H1 (cell line): ENCODE data around the gene PRKAA1. TPM values are rescaled to one million over a fixed set of nuclear protein-coding genes. Genes with fewer than 3 reads are reported as not detected.

ENCODE experiments used
- ASH2L ChIP-seq: fragments of 200-600, 300-600 bp; sonication (generic); IDR thresholded peaks from one replicate; pipeline ENCODE4 v1.7.1; 2017; ENCODE audit warnings: low read length
- ATF2 ChIP-seq: IDR thresholded peaks from 2 replicates; pipeline ENCODE4 v1.6.1; 2012; ENCODE audit warnings: low read length, inconsistent platforms
- ATF3 ChIP-seq: IDR thresholded peaks from 2 replicates; pipeline ENCODE4 v1.6.1; 2011; ENCODE audit warnings: low read depth, mild to moderate bottlenecking, low read length; ENCODE audit not compliant: insufficient read depth
- BACH1 ChIP-seq: IDR thresholded peaks from 2 replicates; pipeline ENCODE4 v1.6.1; 2012; ENCODE audit warnings: low read length, improper control_type of control experiment
- BCL11A ChIP-seq, 2 experiments: IDR thresholded peaks; one replicate each; pipeline ENCODE4 v1.6.1; 2011; ENCODE audit warnings: low read depth in 2 of 2, low read length in 2 of 2, mild to moderate bottlenecking in 2 of 2
- CEBPB ChIP-seq: IDR thresholded peaks from 2 replicates; pipeline ENCODE4 v1.6.1; 2012; ENCODE audit warnings: low read depth, low read length
- FOSL1 ChIP-seq: IDR thresholded peaks from 2 replicates; pipeline ENCODE4 v1.6.1; 2011; ENCODE audit warnings: mild to moderate bottlenecking, low read depth, low read length, moderate library complexity; ENCODE audit not compliant: insufficient read depth
- GABPA ChIP-seq: IDR thresholded peaks from 2 replicates; pipeline ENCODE4 v1.6.1; 2011; ENCODE audit warnings: mild to moderate bottlenecking, low read length, moderate library complexity, borderline replicate concordance; ENCODE audit not compliant: insufficient read depth
- HDAC2 ChIP-seq, 2 experiments: fragments of 300-600 bp in 1 of 2; sonication (generic) in 1 of 2; IDR thresholded peaks; 2 replicates each; pipeline ENCODE4 v1.6.1; 2011 to 2012; ENCODE audit warnings: low read depth in 2 of 2, low read length in 2 of 2, mild to moderate bottlenecking in 2 of 2, moderate library complexity in 2 of 2, borderline replicate concordance in 1 of 2, inconsistent platforms in 1 of 2
- KDM1A ChIP-seq: fragments of 200-600, 300-600 bp; sonication (generic); IDR thresholded peaks from 2 replicates; pipeline ENCODE4 v1.7.1; 2016; ENCODE audit warnings: mild to moderate bottlenecking, low read length, borderline replicate concordance
- POLR2A ChIP-seq, 2 experiments: IDR thresholded peaks; 1 replicate in 1 of 2; 2 replicates in 1 of 2; pipeline ENCODE4 v1.6.1; 2011; ENCODE audit warnings: low read depth in 2 of 2, low read length in 2 of 2, mild to moderate bottlenecking in 2 of 2; ENCODE audit errors: control extremely low read depth in 1 of 2
- RFX5 ChIP-seq: IDR thresholded peaks from 2 replicates; pipeline ENCODE4 v1.6.1; 2011; ENCODE audit warnings: low read depth, low read length, improper control_type of control experiment, borderline replicate concordance
- SAP30 ChIP-seq: fragments of 300-600 bp; sonication (generic); IDR thresholded peaks from 2 replicates; pipeline ENCODE4 v1.7.1; 2012; ENCODE audit warnings: low read length, moderate library complexity, mild to moderate bottlenecking, inconsistent platforms; ENCODE audit not compliant: insufficient read depth, insufficient replicate concordance
- SIN3A ChIP-seq, 2 experiments: IDR thresholded peaks in 1 of 2; conservative IDR thresholded peaks in 1 of 2; 2 replicates each; pipeline ENCODE4 v1.6.1; 2011 to 2012; ENCODE audit warnings: low read length in 2 of 2, improper control_type of control experiment in 1 of 2, low read depth in 1 of 2, mild to moderate bottlenecking in 1 of 2
- SIX5 ChIP-seq: IDR thresholded peaks from 2 replicates; pipeline ENCODE4 v1.6.1; 2011; ENCODE audit warnings: mild to moderate bottlenecking, low read depth, low read length
- SP4 ChIP-seq: IDR thresholded peaks from 2 replicates; pipeline ENCODE4 v1.6.1; 2012; ENCODE audit warnings: low read length, inconsistent platforms
- SUZ12 ChIP-seq: fragments of 200-600 bp; sonication (generic); IDR thresholded peaks from 2 replicates; pipeline ENCODE4 v1.6.1; 2012; ENCODE audit warnings: mild to moderate bottlenecking, inconsistent platforms, low read length, moderate library complexity, mixed read lengths
- TAF7 ChIP-seq: optimal IDR thresholded peaks from 2 replicates; pipeline ENCODE3; 2011; ENCODE audit warnings: low read depth, mild to moderate bottlenecking, inconsistent platforms, low read length, moderate library complexity, borderline replicate concordance
- TCF12 ChIP-seq: IDR thresholded peaks from 2 replicates; pipeline ENCODE4 v1.6.1; 2011; ENCODE audit warnings: low read depth, mild to moderate bottlenecking, low read length
- polyA plus RNA-seq, 7 experiments: library from polyadenylated mRNA; depleted of rRNA in 3 of 7; stranded (reverse) in 5 of 7; unstranded in 2 of 7; fragments of >200 nt in 5 of 7; fragments of 200-250 nt in 2 of 7; gene quantifications; 1 replicate in 5 of 7; 2 replicates in 1 of 7; 4 replicates in 1 of 7; pipeline versions ENCODE4 v1.2.1 to v1.2.3, GENCODE V29; 2011 to 2013; ENCODE audit warnings: missing spikeins in 2 of 7, mixed read lengths in 2 of 7
- total RNA-seq: library from RNA; stranded (reverse); fragmentation: NEBNext Ultra II Directional; extraction: Animal tissue kit (Norgen Biotek cat#: 25700); gene quantifications from 2 replicates; pipeline ENCODE4 v1.2.1, GENCODE V29; 2021

The PRKAA1 gene
- total and polyA plus RNA-seq, 2 of the 8 experiments (the other 6 are each of a cell fraction or from before 2014, with no cell fraction given) = 10.4 to 33.1 TPM

- TF ChIP-seq POLR2A (IDR thresholded peaks at IDR 0.05; ENCODE audit: control extremely low read depth in 1 of 2, low read depth in 2 of 2, low read length in 2 of 2) (peak in 1 of 2 experiments; percentile 19; a peak in 1 of 3 replicates), ATF3 (0 out of 2 replicates have a peak, but pooled peaks have one; percentile 68), FOSL1 (no peak), HDAC2 (IDR thresholded peaks at IDR 0.05; ENCODE audit: borderline replicate concordance in 1 of 2, low read depth in 2 of 2, low read length in 2 of 2) (0 out of 4 replicates have a peak, but pooled peaks of 1 of the 2 experiments have one; percentile 39), KDM1A (peak; percentile 87), BCL11A (IDR thresholded peaks at IDR 0.05; ENCODE audit: low read depth in 2 of 2, low read length in 2 of 2) (no peak), SIN3A (conservative IDR thresholded peaks at IDR 0.05 in 1 of 2, IDR thresholded peaks at IDR 0.05 in 1 of 2; ENCODE audit: low read depth in 1 of 2, low read length in 2 of 2) (peak; percentile 21 to 86; a peak in 1 of 4 replicates), TCF12 (no peak), GABPA (no peak), TAF7 (no peak), CEBPB (no peak), BACH1 (peak; percentile 68; the same call in 1 of the 2 replicates), SP4 (peak; percentile 62; the same call in 1 of the 2 replicates), SUZ12 (no peak), SIX5 (peak; percentile 98), ATF2 (no peak), SAP30 (peak; percentile 52), RFX5 (no peak), ASH2L (peak; percentile 64)
These were observed 42.5 kb downstream of the PRKAA1 start, which contains the start of gene TTC33 (continued) for GRCh38 chr5:40755407-40756365.
